OCI-LY1 (cell line): ENCODE data around the gene GRIA4.
"Not testable (repeated sequence)": the region's sequence is repeated elsewhere in the genome, so short reads cannot be mapped to it uniquely, and the experiment has no call there.

Experiments used
- H2AFZ ChIP-seq: fragments of 200-600 bp; sonication (generic), shearing (Covaris generic); 2 replicates; pipeline ENCODE4 v1.6.0; 2014; ENCODE audit warnings: antibody characterized with exemption, mild to moderate bottlenecking, low read length
- H3F3A ChIP-seq: fragments of 200-600 bp; sonication (generic), shearing (Covaris generic); 2 replicates; pipeline ENCODE4 v1.6.0; 2014; ENCODE audit warnings: mild to moderate bottlenecking, antibody characterized with exemption, low read length, moderate library complexity; ENCODE audit not compliant: insufficient read depth
- H3K27ac ChIP-seq: fragments of 200-600 bp; sonication (generic); 2 replicates; pipeline ENCODE4 v1.5.1; 2014; ENCODE audit warnings: low read length, mixed run types, mild to moderate bottlenecking, low read depth; ENCODE audit not compliant: poor library complexity, severe bottlenecking
- H3K27me3 ChIP-seq: fragments of 200-600 bp; sonication (generic); 2 replicates; pipeline ENCODE4 v1.6.0; 2014; ENCODE audit warnings: antibody characterized with exemption, mild to moderate bottlenecking, low read length, moderate library complexity; ENCODE audit not compliant: insufficient read depth
- H3K36me3 ChIP-seq: fragments of 200-600 bp; sonication (generic); 2 replicates; pipeline ENCODE4 v1.6.1; 2014; ENCODE audit warnings: mild to moderate bottlenecking, antibody characterized with exemption, low read length, moderate library complexity, mixed read lengths; ENCODE audit not compliant: insufficient read depth
- H3K4me1 ChIP-seq: fragments of 200-600 bp; sonication (generic); 2 replicates; pipeline ENCODE4 v1.5.1; 2014; ENCODE audit warnings: mild to moderate bottlenecking, low read length, moderate library complexity; ENCODE audit not compliant: insufficient read depth, severe bottlenecking
- H3K4me2 ChIP-seq: fragments of 200-600 bp; sonication (generic), shearing (Covaris generic); 2 replicates; pipeline ENCODE4 v1.6.1; 2014; ENCODE audit warnings: low read length
- H3K4me3 ChIP-seq: fragments of 200-600 bp; sonication (generic); 2 replicates; pipeline ENCODE4 v1.5.1; 2014; ENCODE audit warnings: low read length, low read depth, mild to moderate bottlenecking, mixed read lengths; ENCODE audit not compliant: poor library complexity, severe bottlenecking
- H3K79me2 ChIP-seq: fragments of 200-600 bp; shearing (Covaris generic); 2 replicates; pipeline ENCODE4 v1.6.1; 2016; ENCODE audit warnings: mixed run types, low read length, mixed read lengths; ENCODE audit not compliant: insufficient read depth
- H3K9ac ChIP-seq: fragments of 200-600 bp; sonication (generic), shearing (Covaris generic); 2 replicates; pipeline ENCODE4 v1.6.1; 2014; ENCODE audit warnings: mild to moderate bottlenecking, low read length, mixed read lengths
- H3K9me2 ChIP-seq: fragments of 200-600 bp; sonication (generic), shearing (Covaris generic); 2 replicates; pipeline ENCODE4 v1.6.1; 2014; ENCODE audit warnings: low read depth, mild to moderate bottlenecking, low read length, mixed read lengths
- H3K9me3 ChIP-seq: fragments of 200-600 bp; shearing (Covaris generic); 2 replicates; pipeline ENCODE4 v1.6.1; 2014; ENCODE audit warnings: low read length, mixed read lengths
- H4K20me1 ChIP-seq: fragments of 200-600 bp; sonication (generic), shearing (Covaris generic); 2 replicates; pipeline ENCODE4 v1.6.0; 2016; ENCODE audit warnings: mild to moderate bottlenecking, low read length; ENCODE audit not compliant: insufficient read depth
- CTCF ChIP-seq: fragments of 200-600 bp; sonication (generic), shearing (Covaris generic); IDR thresholded peaks from 2 replicates; pipeline ENCODE4 v1.5.1; 2017; ENCODE audit warnings: mild to moderate bottlenecking, antibody characterized with exemption, low read length, moderate library complexity, mixed read lengths
- EZH2 ChIP-seq: fragments of 200-600 bp; sonication (generic), shearing (Covaris generic); IDR thresholded peaks from 2 replicates; pipeline ENCODE4 v1.8.0; 2017; ENCODE audit warnings: borderline replicate concordance, mixed run types, mild to moderate bottlenecking, antibody characterized with exemption, low read length, moderate library complexity, mixed read lengths

GRIA4 gene

GRCh38 chr11:105870516-105871113 is 260.7 kb downstream of the GRIA4 start:
- Histone ChIP-seq H3K27me3 (no peaks in the 10 kb centered on the region), H3K9ac (no peak overlapping the region), H3K27ac (no peak overlapping the region), H4K20me1 (no peaks in the 10 kb centered on the region), H3F3A (no peaks in the 10 kb centered on the region), H3K4me3 (no peak overlapping the region), H3K4me2 (no peak overlapping the region), H3K4me1 (no peaks in the 10 kb centered on the region), H3K9me3 (no peaks in the 10 kb centered on the region), H3K36me3 (no peaks in the 10 kb centered on the region), H3K79me2 (no peaks in the 10 kb centered on the region), H3K9me2 (no peaks in the 10 kb centered on the region), H2AFZ (no peak overlapping the region)
- TF ChIP-seq EZH2 (no peak), CTCF (no peak)

GRCh38 chr11:105878510-105878909 is 268.6 kb downstream of the GRIA4 start:
- no peak overlapping the region for H2AFZ ChIP-seq
- H3K27ac ChIP-seq: no peak overlapping the region
- no peaks in the 10 kb centered on the region for H4K20me1 ChIP-seq
- no peaks in the 10 kb centered on the region for H3F3A ChIP-seq
- H3K9ac ChIP-seq: no peak overlapping the region
- H3K4me3 ChIP-seq: no peak overlapping the region
- no peaks in the 10 kb centered on the region for H3K36me3 ChIP-seq
- H3K9me3 ChIP-seq: no peaks in the 10 kb centered on the region
- H3K27me3 ChIP-seq: no peaks in the 10 kb centered on the region
- no peaks in the 10 kb centered on the region for H3K4me1 ChIP-seq
- TF ChIP-seq EZH2: no peak
- TF ChIP-seq CTCF: no peak
- no peaks in the 10 kb centered on the region for H3K79me2 ChIP-seq
- no peaks in the 10 kb centered on the region for H3K9me2 ChIP-seq
- no peak overlapping the region for H3K4me2 ChIP-seq

GRCh38 chr11:105878927-105879326 is 269.1 kb downstream of the GRIA4 start:
- H3K27me3 ChIP-seq, H3K9ac ChIP-seq, H3K9me3 ChIP-seq, H3K4me1 ChIP-seq, H2AFZ ChIP-seq, H3K4me2 ChIP-seq, H3K9me2 ChIP-seq, H3K79me2 ChIP-seq, H3K4me3 ChIP-seq, H3K36me3 ChIP-seq, H3F3A ChIP-seq, H3K27ac ChIP-seq, H4K20me1 ChIP-seq: not testable (repeated sequence)

- Histone ChIP-seq H3K9me3 (no peaks in the 10 kb centered on the region), H3F3A (no peaks in the 10 kb centered on the region), H3K79me2 (no peaks in the 10 kb centered on the region), H3K27ac (no peak overlapping the region), H4K20me1 (no peaks in the 10 kb centered on the region), H3K36me3 (no peaks in the 10 kb centered on the region), H3K9me2 (no peaks in the 10 kb centered on the region), H3K4me3 (no peak overlapping the region), H2AFZ (no peak overlapping the region), H3K4me1 (no peaks in the 10 kb centered on the region), H3K9ac (no peak overlapping the region), H3K27me3 (no peaks in the 10 kb centered on the region), H3K4me2 (no peak overlapping the region)
- no peak for TF ChIP-seq CTCF
- TF ChIP-seq EZH2: no peak
These were observed 271.2 kb downstream of the GRIA4 start for GRCh38 chr11:105881027-105881426.
